Uterus (tissue), 4 donors: Measurements from ENCODE around the gene WNT6. TPM values are rescaled to one million over a fixed set of nuclear protein-coding genes. Genes with fewer than 3 reads are reported as not detected.

Source experiments
- DNase-seq, 2 donors: peaks; one replicate each; pipeline ENCODE4 v3.0.0-alpha.2; 2019 to 2020
- H3K27ac ChIP-seq, 2 donors: fragments of 200-600 bp; sonication (generic); 1 replicate in 1 of 2; 2 replicates in 1 of 2; pipeline ENCODE4 v1.5.1; 2016 to 2018
- H3K27me3 ChIP-seq, 2 donors: fragments of 200-600 bp; sonication (generic); one replicate each; pipeline ENCODE4 v1.5.1; 2018 to 2019; ENCODE audit warnings: control low read depth in 1 of 2
- H3K36me3 ChIP-seq, 2 donors: fragments of 200-600 bp; sonication (generic); one replicate each; pipeline ENCODE4 v1.5.1; 2019; ENCODE audit warnings: control low read depth in 1 of 2
- H3K4me1 ChIP-seq, 2 donors: fragments of 200-600 bp; sonication (generic); one replicate each; pipeline ENCODE4 v1.5.1; 2018 to 2019; ENCODE audit warnings: control low read depth in 1 of 2
- H3K4me3 ChIP-seq, 2 donors: fragments of 200-600 bp; sonication (generic); 1 replicate in 1 of 2; 2 replicates in 1 of 2; pipeline ENCODE4 v1.5.1; 2018 to 2019; ENCODE audit warnings: mild to moderate bottlenecking in 1 of 2
- H3K9me3 ChIP-seq, 2 donors: fragments of 200-600 bp; sonication (generic); one replicate each; pipeline ENCODE4 v1.5.1; 2019; ENCODE audit warnings: control low read depth in 1 of 2
- POLR2A ChIP-seq, 2 donors: fragments of 450-650 bp; IDR thresholded peaks; one replicate each; pipeline ENCODE4 v1.6.1; 2016; ENCODE audit warnings: antibody characterized with exemption in 2 of 2, mild to moderate bottlenecking in 1 of 2, moderate library complexity in 1 of 2
- intact Hi-C: fragments of 100-400 bp; cut with DNase I; formaldehyde crosslinking; loops from one replicate; pipeline ENCODE4 v1.15.1; 2023; ENCODE audit warnings: low total_unique reads
- total RNA-seq, 4 donors: library from RNA; depleted of rRNA in 3 of 4; stranded (reverse); fragments of >200 nt in 3 of 4; gene quantifications; one replicate each; pipeline versions ENCODE4 v1.1.0 to v1.2.4, GENCODE V29; 2014 to 2023
- TF ChIP-seq, protein P1 (sequence below), 4 experiments: fragments of 200-600 bp in 2 of 4; fragments of 450-650 bp in 2 of 4; sonication (generic) in 2 of 4; IDR thresholded peaks; one replicate each; pipeline ENCODE4 v1.5.1; 2016 to 2019; ENCODE audit warnings: antibody characterized with exemption in 4 of 4, mild to moderate bottlenecking in 2 of 4, moderate library complexity in 1 of 4
- donor health status: DM: yes; HTN: yes; CAD: no.

The WNT6 gene
- 1 to 10 TPM in 3 of 4 donors, not detected in 1; 1.0 to 2.1 (median 1.9) TPM for total RNA-seq

DNA sequence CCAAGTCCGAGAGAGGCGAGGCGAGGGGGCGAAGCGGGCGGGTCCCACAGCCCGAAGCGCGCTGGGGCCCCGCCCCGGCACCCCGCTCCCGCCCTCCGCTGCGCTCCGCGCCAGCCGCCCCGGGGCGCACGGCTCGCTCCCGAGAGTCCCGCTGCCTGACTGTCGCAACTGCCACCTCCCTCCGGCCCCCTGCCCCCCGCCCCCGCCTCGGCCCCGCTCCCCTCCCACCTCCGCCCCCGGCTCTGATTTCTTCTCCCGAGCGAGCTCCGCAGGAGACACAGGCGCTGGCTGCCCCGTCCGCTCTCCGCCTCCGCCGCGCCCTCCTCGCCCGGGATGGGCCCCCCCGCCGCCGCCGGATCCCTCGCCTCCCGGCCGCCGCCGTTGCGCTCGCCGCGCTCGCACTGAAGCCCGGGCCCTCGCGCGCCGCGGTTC lies at the start of gene WNT6:
WNT6 (plus strand) TSS at position 250 of the 432 bp plus-strand sequence. CDS start 233 bp downstream, outside the sequence.
- H3K36me3 ChIP-seq: no peaks in the 10 kb centered on the region
- peak within 1 kb of the TSS in 1 of 2 donors; percentile 22 for H3K27ac ChIP-seq
- H3K9me3 ChIP-seq: no peaks in the 10 kb centered on the region
- DNase-seq: peak in 1 of 2 donors; percentile 22
- TF ChIP-seq, protein P1, sequence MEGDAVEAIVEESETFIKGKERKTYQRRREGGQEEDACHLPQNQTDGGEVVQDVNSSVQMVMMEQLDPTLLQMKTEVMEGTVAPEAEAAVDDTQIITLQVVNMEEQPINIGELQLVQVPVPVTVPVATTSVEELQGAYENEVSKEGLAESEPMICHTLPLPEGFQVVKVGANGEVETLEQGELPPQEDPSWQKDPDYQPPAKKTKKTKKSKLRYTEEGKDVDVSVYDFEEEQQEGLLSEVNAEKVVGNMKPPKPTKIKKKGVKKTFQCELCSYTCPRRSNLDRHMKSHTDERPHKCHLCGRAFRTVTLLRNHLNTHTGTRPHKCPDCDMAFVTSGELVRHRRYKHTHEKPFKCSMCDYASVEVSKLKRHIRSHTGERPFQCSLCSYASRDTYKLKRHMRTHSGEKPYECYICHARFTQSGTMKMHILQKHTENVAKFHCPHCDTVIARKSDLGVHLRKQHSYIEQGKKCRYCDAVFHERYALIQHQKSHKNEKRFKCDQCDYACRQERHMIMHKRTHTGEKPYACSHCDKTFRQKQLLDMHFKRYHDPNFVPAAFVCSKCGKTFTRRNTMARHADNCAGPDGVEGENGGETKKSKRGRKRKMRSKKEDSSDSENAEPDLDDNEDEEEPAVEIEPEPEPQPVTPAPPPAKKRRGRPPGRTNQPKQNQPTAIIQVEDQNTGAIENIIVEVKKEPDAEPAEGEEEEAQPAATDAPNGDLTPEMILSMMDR (IDR thresholded peaks at IDR 0.05): no peak
- no peak for TF ChIP-seq POLR2A (IDR thresholded peaks at IDR 0.05)
- intact Hi-C loops: no loop called here
- peaks cover 0 to 10% of the 10 kb centered on the region in 2 donors for H3K4me1 ChIP-seq
- peak within 1 kb of the TSS; percentile 14 to 32 for H3K4me3 ChIP-seq
- peaks cover 6 to 7% of the 10 kb centered on the region in 2 donors for H3K27me3 ChIP-seq

DNA sequence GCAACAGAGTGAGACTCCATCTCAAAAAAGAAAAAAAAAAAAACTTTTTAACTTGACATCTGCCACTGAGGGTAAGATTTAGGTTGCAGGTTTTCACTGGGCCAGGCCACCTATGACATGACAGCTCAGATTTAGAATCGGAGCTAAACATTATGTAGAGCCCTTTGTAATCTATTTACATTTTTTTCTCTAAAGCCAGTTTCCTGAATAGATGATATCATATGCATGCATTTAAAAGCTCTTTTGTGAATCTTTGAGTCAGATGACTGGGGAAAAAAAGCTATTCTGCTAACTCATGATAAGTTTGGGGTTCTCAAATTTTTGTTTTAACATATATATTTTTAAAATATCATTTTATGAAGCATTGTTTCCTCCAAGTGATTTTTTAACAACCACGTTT lies 49.3 kb upstream of the WNT6 start:
- H3K27ac ChIP-seq: no peak overlapping the region
- DNase-seq: no peak
- no peaks in the 10 kb centered on the region for H3K27me3 ChIP-seq
- TF ChIP-seq POLR2A (IDR thresholded peaks at IDR 0.05): no peak
- TF ChIP-seq, protein P1 (IDR thresholded peaks at IDR 0.05): no peak
- H3K9me3 ChIP-seq: no peaks in the 10 kb centered on the region
- peaks cover 0 to 7% of the 10 kb centered on the region in 2 donors for H3K4me1 ChIP-seq
- intact Hi-C loops: no loop called here
- no peaks in the 10 kb centered on the region for H3K36me3 ChIP-seq
- H3K4me3 ChIP-seq: no peak overlapping the region

DNA sequence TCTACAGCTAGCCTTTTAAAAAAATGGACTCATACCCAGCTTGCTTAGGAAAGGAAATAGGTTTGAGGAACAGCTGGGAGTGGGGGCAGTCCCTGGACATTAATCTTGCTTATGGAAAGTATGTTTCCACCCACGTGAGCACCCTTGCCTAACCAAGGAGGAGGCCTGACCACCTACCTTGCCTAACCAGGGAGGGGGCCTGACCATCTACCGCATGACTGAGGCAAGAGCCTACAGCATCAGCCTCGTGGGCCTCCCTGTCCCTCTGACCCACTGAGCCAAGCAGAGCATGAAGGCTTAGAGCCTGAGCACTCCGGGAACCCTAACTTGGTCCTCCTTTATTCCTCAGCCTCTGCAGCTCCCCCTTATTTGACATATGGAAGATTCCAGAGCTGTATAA lies 48.2 kb upstream of the WNT6 start:
- H3K9me3 ChIP-seq: no peaks in the 10 kb centered on the region
- no peak overlapping the region for H3K4me3 ChIP-seq
- no peak for TF ChIP-seq POLR2A (IDR thresholded peaks at IDR 0.05)
- TF ChIP-seq, protein P1 (IDR thresholded peaks at IDR 0.05): no peak
- no peaks in the 10 kb centered on the region for H3K27me3 ChIP-seq
- peaks cover 0 to 7% of the 10 kb centered on the region in 2 donors for H3K4me1 ChIP-seq
- H3K27ac ChIP-seq: no peak overlapping the region
- DNase-seq: no peak
- H3K36me3 ChIP-seq: no peaks in the 10 kb centered on the region
- intact Hi-C loops: no loop called here

DNA sequence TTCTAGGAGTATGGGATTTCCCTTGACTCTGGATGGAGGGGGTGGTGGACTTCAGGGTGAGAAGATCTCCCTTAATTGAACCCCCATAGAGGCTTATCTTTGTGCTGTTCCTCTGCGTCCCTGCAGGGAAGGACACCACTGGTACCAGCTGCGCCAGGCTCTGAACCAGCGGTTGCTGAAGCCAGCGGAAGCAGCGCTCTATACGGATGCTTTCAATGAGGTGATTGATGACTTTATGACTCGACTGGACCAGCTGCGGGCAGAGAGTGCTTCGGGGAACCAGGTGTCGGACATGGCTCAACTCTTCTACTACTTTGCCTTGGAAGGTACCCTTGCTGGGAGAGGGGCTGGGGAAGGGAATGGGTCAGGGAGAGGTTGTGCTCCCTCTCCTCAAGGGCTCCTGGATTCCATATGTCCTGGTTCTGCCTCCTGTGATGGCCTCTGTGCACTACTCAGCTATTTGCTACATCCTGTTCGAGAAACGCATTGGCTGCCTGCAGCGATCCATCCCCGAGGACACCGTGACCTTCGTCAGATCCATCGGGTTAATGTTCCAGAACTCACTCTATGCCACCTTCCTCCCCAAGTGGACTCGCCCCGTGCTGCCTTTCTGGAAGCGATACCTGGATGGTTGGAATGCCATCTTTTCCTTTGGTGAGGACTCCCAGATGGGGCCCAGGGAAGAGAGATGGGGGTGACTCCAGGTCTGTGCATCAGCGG lies 47.3 kb upstream of the WNT6 start:
- no peak overlapping the region for H3K27ac ChIP-seq
- no peak overlapping the region for H3K4me3 ChIP-seq
- no peak for DNase-seq
- intact Hi-C loops: no loop called here
- no peaks in the 10 kb centered on the region for H3K36me3 ChIP-seq
- H3K27me3 ChIP-seq: no peaks in the 10 kb centered on the region
- no peaks in the 10 kb centered on the region for H3K9me3 ChIP-seq
- TF ChIP-seq, protein P1 (IDR thresholded peaks at IDR 0.05): no peak
- TF ChIP-seq POLR2A (IDR thresholded peaks at IDR 0.05): no peak
- H3K4me1 ChIP-seq: peaks cover 0 to under 1% of the 10 kb centered on the region in 2 donors

DNA sequence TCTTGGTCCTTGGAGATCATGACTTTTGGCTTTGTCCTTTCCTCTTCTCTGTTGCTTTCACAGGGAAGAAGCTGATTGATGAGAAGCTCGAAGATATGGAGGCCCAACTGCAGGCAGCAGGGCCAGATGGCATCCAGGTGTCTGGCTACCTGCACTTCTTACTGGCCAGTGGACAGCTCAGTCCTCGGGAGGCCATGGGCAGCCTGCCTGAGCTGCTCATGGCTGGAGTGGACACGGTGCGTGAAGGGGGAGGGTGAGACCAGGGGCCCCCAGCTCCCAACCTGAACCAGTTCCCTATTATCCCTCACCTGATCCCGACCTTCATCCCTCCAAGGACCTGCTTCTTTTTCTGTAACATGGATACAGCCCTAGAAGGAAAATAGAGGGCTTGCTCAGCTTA lies 46.7 kb upstream of the WNT6 start:
- no peaks in the 10 kb centered on the region for H3K36me3 ChIP-seq
- intact Hi-C loops: no loop called here

More for the DNA sequence above, 46.7 kb upstream of the WNT6 start:
- no peaks in the 10 kb centered on the region for H3K9me3 ChIP-seq
- no peak for DNase-seq
- TF ChIP-seq POLR2A (IDR thresholded peaks at IDR 0.05): no peak
- TF ChIP-seq, protein P1 (IDR thresholded peaks at IDR 0.05): no peak
- H3K4me3 ChIP-seq: no peak overlapping the region
- no peak overlapping the region for H3K27ac ChIP-seq
- H3K27me3 ChIP-seq: no peaks in the 10 kb centered on the region
- no peaks in the 10 kb centered on the region for H3K4me1 ChIP-seq
